ENCODE data around the gene FBN3.

GRCh38 chr19:8038815-8039214, 110.6 kb downstream of the FBN3 start:
- no peak for TF ChIP-seq REST (IDR thresholded peaks at IDR 0.05; ENCODE audit: low read depth)
- TF ChIP-seq EP300 (IDR thresholded peaks at IDR 0.05; ENCODE audit: borderline replicate concordance), result no peak
- no peak for TF ChIP-seq CREB1 (IDR thresholded peaks at IDR 0.05; ENCODE audit: low read depth)
- no peak for TF ChIP-seq RAD21 (IDR thresholded peaks at IDR 0.05; ENCODE audit: low read depth)
- TF ChIP-seq FOXM1 (IDR thresholded peaks at IDR 0.05; ENCODE audit: borderline replicate concordance, low read depth), result no peak
- no peak for TF ChIP-seq TEAD4 (IDR thresholded peaks at IDR 0.05)
- no peak for TF ChIP-seq USF1 (IDR thresholded peaks at IDR 0.05)
- TF ChIP-seq TAF1 (IDR thresholded peaks at IDR 0.05; ENCODE audit: low read depth), result no peak
- TF ChIP-seq MAX (IDR thresholded peaks at IDR 0.05), result no peak
- TF ChIP-seq TCF12 (IDR thresholded peaks at IDR 0.05; ENCODE audit: low read depth), result no peak
- no peak for TF ChIP-seq ZBTB7A (IDR thresholded peaks at IDR 0.05; ENCODE audit: low read depth)
- no peak for TF ChIP-seq YY1 (IDR thresholded peaks at IDR 0.05; ENCODE audit: low read depth)
